ENCODE measurements around the gene SAP30BP. TPM values are rescaled to one million over a fixed set of nuclear protein-coding genes. Genes with fewer than 3 reads are reported as not detected.

The SAP30BP gene
- total and polyA plus RNA-seq, 2 of the 13 experiments (the other 11 are each of a cell fraction or from before 2014, with no cell fraction given) = 67.7 to 99.4 TPM

- no peak for TF ChIP-seq EEA1 (CRISPR knock-in tag; IDR thresholded peaks at IDR 0.05; ENCODE audit: borderline replicate concordance)
- no peak for TF ChIP-seq SMAD1 (CRISPR knock-in tag; IDR thresholded peaks at IDR 0.05; ENCODE audit: borderline replicate concordance, low read depth)
- peak; percentile 92 for TF ChIP-seq TGIF2 (CRISPR knock-in tag; IDR thresholded peaks at IDR 0.05)
- 0 out of 2 replicates have a peak, but pooled peaks have one; percentile 25 for TF ChIP-seq U2AF2 (IDR thresholded peaks at IDR 0.05; ENCODE audit: low read depth, low read length)
- TF ChIP-seq ZNF18 (CRISPR knock-in tag; IDR thresholded peaks at IDR 0.05; ENCODE audit: insufficient replicate concordance) = no peak
- TF ChIP-seq ATM (IDR thresholded peaks at IDR 0.05; ENCODE audit: borderline replicate concordance) = no peak
- 0 out of 2 replicates have a peak, but pooled peaks have one; percentile 56 for TF ChIP-seq ZNF235 (CRISPR knock-in tag; IDR thresholded peaks at IDR 0.05; ENCODE audit: borderline replicate concordance)
- TF ChIP-seq KLF15 (CRISPR knock-in tag; IDR thresholded peaks at IDR 0.05; ENCODE audit: borderline replicate concordance) = no peak; the same call in 1 of the 2 replicates
- no peak for TF ChIP-seq HNRNPK (IDR thresholded peaks at IDR 0.05; ENCODE audit: low read depth, low read length, poor library complexity, severe bottlenecking)
- no peak; the same call in 1 of the 2 replicates for TF ChIP-seq HIVEP1 (CRISPR knock-in tag; IDR thresholded peaks at IDR 0.05)
- TF ChIP-seq DNMT1 (CRISPR knock-in tag; IDR thresholded peaks at IDR 0.05) = no peak; the same call in 1 of the 2 replicates
- TF ChIP-seq TMF1 (CRISPR knock-in tag; IDR thresholded peaks at IDR 0.05; ENCODE audit: low read depth) = peak; percentile 64; the same call in 1 of the 2 replicates
- 0 out of 2 replicates have a peak, but pooled peaks have one; percentile 50 for TF ChIP-seq ZNF552 (CRISPR knock-in tag; IDR thresholded peaks at IDR 0.05; ENCODE audit: borderline replicate concordance)
- 0 out of 2 replicates have a peak, but pooled peaks have one; percentile 20 for TF ChIP-seq NR2F6 (IDR thresholded peaks at IDR 0.05)
- TF ChIP-seq NR2F6 (CRISPR knock-in tag; IDR thresholded peaks at IDR 0.05) = peak; percentile 60
- TF ChIP-seq RNF2 (conservative IDR thresholded peaks at IDR 0.05; ENCODE audit: low read depth) = peak; percentile 94
- peak; percentile 54; the same call in 1 of the 2 replicates for TF ChIP-seq RARA (CRISPR knock-in tag; IDR thresholded peaks at IDR 0.05)
- TF ChIP-seq MED13 (CRISPR knock-in tag; IDR thresholded peaks at IDR 0.05) = no peak
- no peak for TF ChIP-seq CHCHD3 (CRISPR knock-in tag; IDR thresholded peaks at IDR 0.05)
- no peak for TF ChIP-seq SOX6 (IDR thresholded peaks at IDR 0.05)
- TF ChIP-seq SOX6 (CRISPR knock-in tag; IDR thresholded peaks at IDR 0.05) = peak; percentile 39; the same call in 1 of the 2 replicates
- TF ChIP-seq ZNF510 (CRISPR knock-in tag; IDR thresholded peaks at IDR 0.05; ENCODE audit: low read depth) = no peak; the same call in none of the 2 replicates
- TF ChIP-seq ZNF230 (CRISPR knock-in tag; IDR thresholded peaks at IDR 0.05) = 0 out of 2 replicates have a peak, but pooled peaks have one; percentile 31
- peak; percentile 30; the same call in 1 of the 2 replicates for TF ChIP-seq HOMEZ (CRISPR knock-in tag; IDR thresholded peaks at IDR 0.05; ENCODE audit: low read depth)
- no peak for TF ChIP-seq ZNF569 (CRISPR knock-in tag; IDR thresholded peaks at IDR 0.05; ENCODE audit: borderline replicate concordance)
- peak; percentile 32; the same call in 1 of the 2 replicates for TF ChIP-seq RAD51 (IDR thresholded peaks at IDR 0.05; ENCODE audit: borderline replicate concordance)
- peak; percentile 56 for TF ChIP-seq NCOA2 (CRISPR knock-in tag; IDR thresholded peaks at IDR 0.05)
- TF ChIP-seq SNAPC5 (CRISPR knock-in tag; IDR thresholded peaks at IDR 0.05; ENCODE audit: borderline replicate concordance) = no peak
- TF ChIP-seq ASH2L (IDR thresholded peaks at IDR 0.05; ENCODE audit: insufficient read length, low read depth, low read length) = no peak
Observed at GRCh38 chr17:75754378-75755204, 87.5 kb downstream of the SAP30BP start (continued).
